CD4-positive, alpha-beta T cell (primary cell): ENCODE data around the gene NOB1. TPM values are rescaled to one million over a fixed set of nuclear protein-coding genes. Genes with fewer than 3 reads are reported as not detected.

Experiments used
- ATAC-seq: fragments of 200-7000 bp; cut with Tn5 transposase; one replicate; pipeline ENCODE4 v1.10.0; 2022; ENCODE audit warnings: mild to moderate bottlenecking; ENCODE audit not compliant: poor library complexity
- CTCF ChIA-PET: fragments of 350-600 bp; sonication (Branson Sonifier 250); formaldehyde crosslinking; loops from one replicate; lab custom pipeline; 2021; ENCODE audit warnings: antibody characterized with exemption, inconsistent platforms; lab: Charles Lee
- POLR2A ChIA-PET: fragments of 350-600 bp; sonication (Branson Sonifier 250); formaldehyde crosslinking; loops from one replicate; lab custom pipeline; 2021; ENCODE audit warnings: antibody characterized with exemption, inconsistent platforms; lab: Charles Lee
- DNase-seq, 14 experiments: peaks; one replicate each; pipeline ENCODE4 v3.0.0-alpha.2; 2013 to 2020; ENCODE audit warnings: mixed read lengths in 2 of 14
- H3K27ac ChIP-seq, 2 donors: one replicate each; pipeline versions ENCODE4 v1.5.1 to v1.7.0; 2013; ENCODE audit warnings: low read length in 2 of 2, low read depth in 1 of 2, mild to moderate bottlenecking in 1 of 2
- H3K27me3 ChIP-seq, 2 experiments: 1 replicate in 1 of 2; 2 replicates in 1 of 2; pipeline versions ENCODE4 v1.6.1 to v1.7.0; 2013; ENCODE audit warnings: low read length in 2 of 2, control low read depth in 1 of 2, mild to moderate bottlenecking in 1 of 2, moderate library complexity in 1 of 2; ENCODE audit not compliant: insufficient read depth in 2 of 2, control insufficient read depth in 1 of 2
- H3K36me3 ChIP-seq: one replicate; pipeline ENCODE4 v1.6.1; 2013; ENCODE audit warnings: low read length, control low read depth; ENCODE audit not compliant: insufficient read depth
- H3K4me1 ChIP-seq: one replicate; pipeline ENCODE4 v1.6.1; 2013; ENCODE audit warnings: low read length, control low read depth; ENCODE audit not compliant: insufficient read depth
- H3K4me3 ChIP-seq: one replicate; pipeline ENCODE4 v1.5.1; 2013; ENCODE audit warnings: mild to moderate bottlenecking, low read length, moderate library complexity
- H3K9me3 ChIP-seq, 2 experiments: 1 replicate in 1 of 2; 2 replicates in 1 of 2; pipeline versions ENCODE4 v1.6.1 to v1.7.0; 2013; ENCODE audit warnings: low read length in 2 of 2, mild to moderate bottlenecking in 2 of 2, control low read depth in 1 of 2, moderate library complexity in 1 of 2; ENCODE audit not compliant: control insufficient read depth in 1 of 2, insufficient read depth in 1 of 2
- H3K27ac Mint-ChIP-seq: one replicate; pipeline ENCODE4 v1.8.0; 2020; ENCODE audit warnings: mixed read lengths
- H3K27me3 Mint-ChIP-seq: one replicate; pipeline ENCODE4 v1.8.0; 2021; ENCODE audit warnings: mixed read lengths
- H3K36me3 Mint-ChIP-seq: one replicate; pipeline ENCODE4 v1.8.0; 2021; ENCODE audit warnings: low read depth, mixed read lengths
- H3K4me1 Mint-ChIP-seq: one replicate; pipeline ENCODE4 v1.8.0; 2021; ENCODE audit warnings: low read depth, mixed read lengths
- H3K4me3 Mint-ChIP-seq: one replicate; pipeline ENCODE4 v1.8.0; 2020; ENCODE audit warnings: mild to moderate bottlenecking, mixed read lengths
- H3K9me3 Mint-ChIP-seq: one replicate; pipeline ENCODE4 v1.8.0; 2020; ENCODE audit warnings: mixed read lengths
- CTCF ChIP-seq: fragments of 200-600 bp; IDR thresholded peaks from one replicate; pipeline ENCODE4 v1.8.0; 2022; ENCODE audit warnings: antibody characterized with exemption, mild to moderate bottlenecking
- intact Hi-C, 2 experiments: fragments of 100-400 bp; cut with DNase I in 1 of 2; cut with micrococcal nuclease in 1 of 2; formaldehyde crosslinking; loops; one replicate each; pipeline versions ENCODE4 v1.15.1 to v1.9.0; 2023 to 2025; cut with DNase I, micrococcal nuclease
- total RNA-seq, 174 experiments: library from RNA in 2 of 174; stranded (reverse) in 2 of 174; gene quantifications; one replicate each; pipeline ENCODE4 v1.2.3 and lab custom pipeline; 2021 to 2026

The NOB1 gene
- total RNA-seq, 2 experiments from 2014 or later: 31.0 to 33.9 TPM

GRCh38 chr16:69781118-69781517 is 26.4 kb upstream of the NOB1 start:
- intact Hi-C loops: no loop called here
- no peak overlapping the region for H3K27ac Mint-ChIP-seq
- Histone ChIP-seq H3K9me3 (peaks cover 2 to 5% of the 10 kb centered on the region in 2 experiments), H3K27me3 (no peaks in the 10 kb centered on the region), H3K27ac (no peak overlapping the region), H3K4me3 (no peak overlapping the region), H3K36me3 (peaks cover 9% of the 10 kb centered on the region), H3K4me1 (peaks cover 3% of the 10 kb centered on the region)
- CTCF ChIA-PET: no interaction called here
- no peak overlapping the region for H3K4me3 Mint-ChIP-seq
- peaks cover 5% of the 10 kb centered on the region for H3K4me1 Mint-ChIP-seq
- H3K9me3 Mint-ChIP-seq: no peaks in the 10 kb centered on the region
- POLR2A ChIA-PET: no interaction called here
- TF ChIP-seq CTCF: no peak
- H3K36me3 Mint-ChIP-seq: peaks cover 53% of the 10 kb centered on the region
- DNase-seq (no peak), ATAC-seq (no peak)
- no peaks in the 10 kb centered on the region for H3K27me3 Mint-ChIP-seq

- no peak overlapping the region for H3K27ac Mint-ChIP-seq
- H3K4me1 Mint-ChIP-seq: peaks cover 5% of the 10 kb centered on the region
These were observed 25.0 kb upstream of the NOB1 start for GRCh38 chr16:69779724-69780123.

GRCh38 chr16:69775563-69775962 is 20.8 kb upstream of the NOB1 start:
- no peak for ATAC-seq
- Mint-ChIP-seq H3K36me3 (peaks cover 44% of the 10 kb centered on the region), H3K4me3 (no peak overlapping the region), H3K9me3 (peaks cover 6% of the 10 kb centered on the region), H3K4me1 (peaks cover 32% of the 10 kb centered on the region), H3K27me3 (no peaks in the 10 kb centered on the region), H3K27ac (no peak overlapping the region)
- DNase-seq: no peak
- no peak overlapping the region for H3K4me3 ChIP-seq
- no peak for TF ChIP-seq CTCF
- H3K36me3 ChIP-seq: peaks cover 11% of the 10 kb centered on the region
- ChIA-PET POLR2A (interaction anchor here (0.6 kb wide), 1 partner anchor 36 kb away, joined by 3 read pairs; no protein-coding TSS in a partner anchor), CTCF (no interaction called here)
- H3K9me3 ChIP-seq: peaks cover 7 to 13% of the 10 kb centered on the region in 2 experiments
- intact Hi-C loops: no loop called here
- no peak overlapping the region for H3K27ac ChIP-seq
- peaks cover 17% of the 10 kb centered on the region for H3K4me1 ChIP-seq
- no peaks in the 10 kb centered on the region for H3K27me3 ChIP-seq

More at GRCh38 chr16:69779724-69780123, 25.0 kb upstream of the NOB1 start:
- peaks cover 7 to 13% of the 10 kb centered on the region in 2 experiments for H3K9me3 ChIP-seq
- H3K9me3 Mint-ChIP-seq: peaks cover 6% of the 10 kb centered on the region
- CTCF ChIA-PET: no interaction called here
- no peaks in the 10 kb centered on the region for H3K27me3 Mint-ChIP-seq
- peaks cover 14% of the 10 kb centered on the region for H3K36me3 ChIP-seq
- no peaks in the 10 kb centered on the region for H3K27me3 ChIP-seq
- H3K4me1 ChIP-seq: peaks cover 3% of the 10 kb centered on the region
- H3K4me3 ChIP-seq: no peak overlapping the region
- DNase-seq (no peak), ATAC-seq (no peak)
- TF ChIP-seq CTCF: no peak
- POLR2A ChIA-PET: no interaction called here
- intact Hi-C loops: no loop called here
- peaks cover 56% of the 10 kb centered on the region for H3K36me3 Mint-ChIP-seq
- no peak overlapping the region for H3K27ac ChIP-seq
- H3K4me3 Mint-ChIP-seq: no peak overlapping the region
